ENCODE results near the gene OR10T2.
"Not testable (repeated sequence)": the region's sequence is repeated elsewhere in the genome, so short reads cannot be mapped to it uniquely, and the experiment has no call there.

GRCh38 chr1:158430163-158430562 is 30.9 kb upstream of the OR10T2 start:
- TF ChIP-seq EZH2 (optimal IDR thresholded peaks at IDR 0.05; ENCODE audit: low read depth, low read length); EZH2phosphoT487 (IDR thresholded peaks at IDR 0.05; ENCODE audit: low read length): not testable (repeated sequence)
- TF ChIP-seq, protein P1, sequence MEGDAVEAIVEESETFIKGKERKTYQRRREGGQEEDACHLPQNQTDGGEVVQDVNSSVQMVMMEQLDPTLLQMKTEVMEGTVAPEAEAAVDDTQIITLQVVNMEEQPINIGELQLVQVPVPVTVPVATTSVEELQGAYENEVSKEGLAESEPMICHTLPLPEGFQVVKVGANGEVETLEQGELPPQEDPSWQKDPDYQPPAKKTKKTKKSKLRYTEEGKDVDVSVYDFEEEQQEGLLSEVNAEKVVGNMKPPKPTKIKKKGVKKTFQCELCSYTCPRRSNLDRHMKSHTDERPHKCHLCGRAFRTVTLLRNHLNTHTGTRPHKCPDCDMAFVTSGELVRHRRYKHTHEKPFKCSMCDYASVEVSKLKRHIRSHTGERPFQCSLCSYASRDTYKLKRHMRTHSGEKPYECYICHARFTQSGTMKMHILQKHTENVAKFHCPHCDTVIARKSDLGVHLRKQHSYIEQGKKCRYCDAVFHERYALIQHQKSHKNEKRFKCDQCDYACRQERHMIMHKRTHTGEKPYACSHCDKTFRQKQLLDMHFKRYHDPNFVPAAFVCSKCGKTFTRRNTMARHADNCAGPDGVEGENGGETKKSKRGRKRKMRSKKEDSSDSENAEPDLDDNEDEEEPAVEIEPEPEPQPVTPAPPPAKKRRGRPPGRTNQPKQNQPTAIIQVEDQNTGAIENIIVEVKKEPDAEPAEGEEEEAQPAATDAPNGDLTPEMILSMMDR (IDR thresholded peaks at IDR 0.05; ENCODE audit: low read length) = not testable (repeated sequence)
